Activated CD8-positive, alpha-beta T cell treated with anti-CD3 and anti-CD28 coated beads for 36 hours (primary cell): ENCODE data around the gene CYCS. TPM values are rescaled to one million over a fixed set of nuclear protein-coding genes. Genes with fewer than 3 reads are reported as not detected.

Source experiments
- ATAC-seq: fragments of 200-7000 bp; cut with Tn5 transposase; one replicate; pipeline ENCODE4 v1.10.0; 2021; ENCODE audit warnings: mild to moderate bottlenecking, moderate library complexity
- CTCF ChIA-PET: fragments of 350-600 bp; sonication (Branson Sonifier 250); formaldehyde crosslinking; loops from one replicate; lab custom pipeline; 2021; ENCODE audit warnings: antibody characterized with exemption; lab: Charles Lee
- POLR2A ChIA-PET: fragments of 350-600 bp; sonication (Branson Sonifier 250); formaldehyde crosslinking; loops from one replicate; lab custom pipeline; 2021; ENCODE audit warnings: antibody characterized with exemption; lab: Charles Lee
- DNase-seq: peaks from one replicate; pipeline ENCODE4 v3.0.0-alpha.2; 2020
- H3K27ac Mint-ChIP-seq: one replicate; pipeline ENCODE4 v1.8.0; 2021; ENCODE audit warnings: mild to moderate bottlenecking, mixed read lengths
- H3K27me3 Mint-ChIP-seq: one replicate; pipeline ENCODE4 v1.8.0; 2021; ENCODE audit warnings: mixed read lengths
- H3K36me3 Mint-ChIP-seq: one replicate; pipeline ENCODE4 v1.8.0; 2021; ENCODE audit warnings: low read depth, mixed read lengths
- H3K4me1 Mint-ChIP-seq: one replicate; pipeline ENCODE4 v1.8.0; 2021; ENCODE audit warnings: low read depth, mixed read lengths
- H3K4me3 Mint-ChIP-seq: one replicate; pipeline ENCODE4 v1.8.0; 2021; ENCODE audit warnings: mild to moderate bottlenecking, moderate library complexity, mixed read lengths
- H3K9me3 Mint-ChIP-seq: one replicate; pipeline ENCODE4 v1.8.0; 2021; ENCODE audit warnings: mixed read lengths
- intact Hi-C: fragments of 100-400 bp; cut with micrococcal nuclease; formaldehyde crosslinking; loops from one replicate; pipeline ENCODE4 v1.10.0; 2022
- total RNA-seq, 2 experiments: library from RNA; stranded (reverse); gene quantifications; one replicate each; pipeline ENCODE4 v1.2.3, GENCODE V29; 2021
- TF ChIP-seq, protein P1 (sequence below): fragments of 200-600 bp; IDR thresholded peaks from one replicate; pipeline ENCODE4 v1.8.0; 2022; ENCODE audit warnings: antibody characterized with exemption, mild to moderate bottlenecking

Gene CYCS
- total RNA-seq, 2 experiments from 2014 or later = 266 TPM

DNA sequence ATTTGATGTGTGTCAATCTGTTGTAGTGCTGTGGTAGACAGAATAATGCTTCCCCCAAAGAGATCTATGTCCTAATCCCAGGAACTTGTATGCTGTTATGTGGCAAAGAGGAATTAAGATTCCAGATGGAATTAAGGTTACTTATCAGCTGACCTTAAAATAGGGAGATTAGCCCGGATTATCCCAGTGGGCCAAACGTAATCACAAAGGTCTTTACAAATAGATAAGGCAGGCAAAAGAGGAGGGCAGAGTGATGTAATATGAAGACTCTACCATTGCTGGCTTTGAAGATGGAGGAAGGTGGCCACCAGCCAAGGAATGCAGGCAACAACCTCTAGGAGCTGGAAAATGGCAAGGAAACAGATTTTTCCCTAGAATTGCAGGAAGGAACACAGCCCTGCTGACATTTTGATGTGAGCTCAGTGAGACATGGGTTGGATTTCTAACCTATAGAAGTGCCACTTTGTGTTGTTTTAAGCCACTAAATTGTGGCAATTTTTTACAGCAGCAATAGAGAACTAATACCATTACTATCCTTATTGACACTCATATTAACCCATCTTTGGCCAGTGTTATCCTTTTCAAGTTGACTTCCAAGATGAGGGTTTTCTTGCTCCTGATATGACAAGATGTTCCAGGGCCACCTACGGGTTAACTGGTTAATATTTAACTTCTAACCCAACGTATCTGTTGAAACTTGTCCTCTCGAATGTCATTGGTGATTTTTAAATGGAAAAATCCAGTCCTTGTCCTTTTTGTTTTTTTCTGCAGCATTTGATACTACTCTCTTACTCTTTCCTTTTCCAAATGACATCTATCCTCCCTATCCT is 29.3 kb downstream of the CYCS start:
- H3K4me1 Mint-ChIP-seq = peaks cover 13% of the 10 kb centered on the region
- ChIA-PET CTCF (interaction anchor here (1.0 to 8.4 kb wide), 5 partner anchors 26 to 810 kb away, joined by 3 to 148 read pairs (median 5); no protein-coding TSS in a partner anchor), POLR2A (no interaction called here)
- TF ChIP-seq, protein P1, sequence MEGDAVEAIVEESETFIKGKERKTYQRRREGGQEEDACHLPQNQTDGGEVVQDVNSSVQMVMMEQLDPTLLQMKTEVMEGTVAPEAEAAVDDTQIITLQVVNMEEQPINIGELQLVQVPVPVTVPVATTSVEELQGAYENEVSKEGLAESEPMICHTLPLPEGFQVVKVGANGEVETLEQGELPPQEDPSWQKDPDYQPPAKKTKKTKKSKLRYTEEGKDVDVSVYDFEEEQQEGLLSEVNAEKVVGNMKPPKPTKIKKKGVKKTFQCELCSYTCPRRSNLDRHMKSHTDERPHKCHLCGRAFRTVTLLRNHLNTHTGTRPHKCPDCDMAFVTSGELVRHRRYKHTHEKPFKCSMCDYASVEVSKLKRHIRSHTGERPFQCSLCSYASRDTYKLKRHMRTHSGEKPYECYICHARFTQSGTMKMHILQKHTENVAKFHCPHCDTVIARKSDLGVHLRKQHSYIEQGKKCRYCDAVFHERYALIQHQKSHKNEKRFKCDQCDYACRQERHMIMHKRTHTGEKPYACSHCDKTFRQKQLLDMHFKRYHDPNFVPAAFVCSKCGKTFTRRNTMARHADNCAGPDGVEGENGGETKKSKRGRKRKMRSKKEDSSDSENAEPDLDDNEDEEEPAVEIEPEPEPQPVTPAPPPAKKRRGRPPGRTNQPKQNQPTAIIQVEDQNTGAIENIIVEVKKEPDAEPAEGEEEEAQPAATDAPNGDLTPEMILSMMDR = no peak
- DNase-seq (no peak), ATAC-seq (no peak)
- no peak overlapping the region for H3K27ac Mint-ChIP-seq
- H3K36me3 Mint-ChIP-seq = no peaks in the 10 kb centered on the region
- intact Hi-C loops = no loop called here
- no peak overlapping the region for H3K4me3 Mint-ChIP-seq
- no peaks in the 10 kb centered on the region for H3K9me3 Mint-ChIP-seq
- H3K27me3 Mint-ChIP-seq = peaks cover 2% of the 10 kb centered on the region

DNA sequence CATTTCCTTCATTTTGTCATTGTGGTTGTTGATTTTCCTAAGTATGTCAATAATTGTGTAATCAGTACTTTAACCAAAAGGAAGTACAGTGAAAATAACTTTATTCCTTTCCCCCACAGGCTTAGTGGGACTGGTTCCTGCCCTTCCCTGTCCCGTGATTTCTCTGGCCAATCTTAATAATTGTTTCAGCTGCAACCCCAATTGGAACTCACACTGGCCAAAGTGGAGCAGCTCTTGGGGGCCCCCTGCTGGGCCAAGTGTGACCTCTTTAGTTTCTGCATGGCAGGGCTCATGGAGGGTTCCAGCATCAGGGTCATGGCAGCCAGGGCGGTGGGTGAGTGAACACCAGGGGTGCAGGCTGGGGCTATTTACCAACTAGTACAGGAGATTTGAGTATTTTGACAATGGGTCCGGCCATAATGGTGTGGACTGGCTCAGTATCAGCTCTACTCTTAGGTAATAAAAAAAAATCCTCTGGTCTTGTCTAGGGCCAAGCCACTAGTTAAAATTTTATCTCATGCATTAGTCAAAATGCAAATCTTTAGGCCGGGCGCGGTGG is 31.7 kb downstream of the CYCS start:
- no peak overlapping the region for H3K27ac Mint-ChIP-seq

DNA sequence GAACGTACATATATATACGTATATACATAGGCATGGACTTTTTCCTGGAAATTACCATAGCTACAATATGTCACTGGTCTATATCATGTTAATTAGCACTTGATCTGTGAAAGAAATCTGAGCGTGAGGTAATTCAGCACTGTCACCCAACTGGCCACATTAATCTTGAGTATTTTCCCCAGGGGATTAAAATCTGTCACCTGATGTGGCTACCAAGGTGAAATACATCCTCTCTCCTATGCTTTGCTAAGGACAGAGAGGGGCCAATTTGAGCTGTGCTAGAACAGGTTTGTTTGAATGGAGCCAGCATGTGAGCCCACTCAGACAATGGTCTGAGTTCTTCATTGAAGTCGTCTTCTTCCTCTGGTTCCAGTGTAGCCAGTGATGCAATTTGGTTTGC is 33.3 kb downstream of the CYCS start:
- ATAC-seq = no peak
- Mint-ChIP-seq H3K4me1 (peaks cover 13% of the 10 kb centered on the region), H3K4me3 (no peak overlapping the region), H3K36me3 (no peaks in the 10 kb centered on the region), H3K9me3 (no peaks in the 10 kb centered on the region), H3K27me3 (peaks cover 2% of the 10 kb centered on the region), H3K27ac (no peak overlapping the region)
- TF ChIP-seq, protein P1 = no peak
- CTCF ChIA-PET = interaction anchor here (0.7 to 8.4 kb wide), 14 partner anchors 9 to 394 kb away, joined by 3 to 148 read pairs (median 11); no protein-coding TSS in a partner anchor
- POLR2A ChIA-PET = interaction anchor here (0.6 to 0.9 kb wide), 2 partner anchors 26 to 84 kb away, joined by 3 read pairs; no protein-coding TSS in a partner anchor
- intact Hi-C loops = loop anchor here (2.0 kb wide), 1 partner anchor 271 kb away; no protein-coding TSS in a partner anchor
- DNase-seq = no peak

More for the DNA sequence above, 31.7 kb downstream of the CYCS start:
- DNase-seq = peak; percentile 91
- intact Hi-C loops = loop anchor here (2.0 kb wide), 1 partner anchor 273 kb away; no protein-coding TSS in a partner anchor
- no peaks in the 10 kb centered on the region for H3K36me3 Mint-ChIP-seq
- TF ChIP-seq, protein P1 = peak; percentile 83
- H3K4me1 Mint-ChIP-seq = peaks cover 13% of the 10 kb centered on the region
- no peaks in the 10 kb centered on the region for H3K9me3 Mint-ChIP-seq
- H3K27me3 Mint-ChIP-seq = peaks cover 2% of the 10 kb centered on the region
- POLR2A ChIA-PET = interaction anchor here (0.8 to 1.4 kb wide), 4 partner anchors 19 to 272 kb away, joined by 3 to 5 read pairs (median 4); no protein-coding TSS in a partner anchor
- H3K4me3 Mint-ChIP-seq = no peak overlapping the region
- CTCF ChIA-PET = interaction anchor here (0.6 to 8.4 kb wide), 61 partner anchors 8 to 795 kb away, joined by 3 to 148 read pairs (median 4); partner anchors contain the start of genes CYCS and OSBPL3
- ATAC-seq = peak; percentile 90

DNA sequence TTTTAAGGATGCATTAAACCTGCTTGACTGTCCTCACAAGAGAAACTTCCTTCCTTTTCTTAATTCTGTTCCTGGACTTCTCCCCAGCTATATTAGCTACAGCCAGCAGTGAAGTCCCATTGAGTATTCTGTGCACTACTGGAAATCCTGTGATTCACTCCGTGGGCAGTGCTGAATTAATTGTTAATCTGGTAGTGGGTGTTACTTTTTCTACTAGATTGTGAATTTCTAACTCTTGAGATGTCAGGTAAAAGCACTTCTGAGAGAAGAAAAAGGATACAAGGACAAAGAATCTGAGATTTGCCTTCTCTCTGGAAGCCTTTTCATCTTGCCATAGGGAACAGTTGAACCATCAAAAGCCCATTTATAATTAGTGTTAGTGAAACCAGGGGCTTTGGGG is 33.9 kb downstream of the CYCS start:
- ATAC-seq (no peak), DNase-seq (no peak)
- intact Hi-C loops = no loop called here
- TF ChIP-seq, protein P1 = no peak
- POLR2A ChIA-PET = no interaction called here
- Mint-ChIP-seq H3K4me3 (no peak overlapping the region), H3K27me3 (peaks cover 2% of the 10 kb centered on the region), H3K36me3 (no peaks in the 10 kb centered on the region), H3K27ac (no peak overlapping the region), H3K9me3 (no peaks in the 10 kb centered on the region), H3K4me1 (peaks cover 13% of the 10 kb centered on the region)
- CTCF ChIA-PET = interaction anchor here (0.6 to 8.4 kb wide), 11 partner anchors 10 to 289 kb away, joined by 3 to 148 read pairs (median 5); partner anchors contain the start of gene OSBPL3
